ENCODE results near the gene RFX1. TPM values are rescaled to one million over a fixed set of nuclear protein-coding genes. Genes with fewer than 3 reads are reported as not detected.
"Not testable (repeated sequence)": the region's sequence is repeated elsewhere in the genome, so short reads cannot be mapped to it uniquely, and the experiment has no call there.

The RFX1 gene
- total and polyA plus RNA-seq, 2 donors from 2014 or later = 5.2 to 17.9 TPM

- intact Hi-C loops (cut with DNase I) = no loop called here
These were observed 82.7 kb downstream of the RFX1 start for GRCh38 chr19:13923194-13923987.

GRCh38 chr19:13922118-13922517 lies 84.0 kb downstream of the RFX1 start:
- H3K36me3 ChIP-seq (ENCODE audit: control insufficient read depth in 2 of 3, insufficient read depth in 3 of 3, low read length in 3 of 3) = peaks cover 3 to 21% (median 20%) of the 10 kb centered on the region in 3 donors
- not testable (repeated sequence) for FAIRE-seq

More at GRCh38 chr19:13923194-13923987, 82.7 kb downstream of the RFX1 start:
- H3K36me3 ChIP-seq (ENCODE audit: control insufficient read depth in 2 of 3, insufficient read depth in 3 of 3, low read length in 3 of 3) = peaks cover 5 to 21% (median 19%) of the 10 kb centered on the region in 3 donors
- no peaks in the 10 kb centered on the region for H3K27me3 ChIP-seq (ENCODE audit: control insufficient read depth, insufficient read depth, low read length)
- H3K4me1 ChIP-seq (ENCODE audit: control insufficient read depth in 2 of 3, insufficient read depth in 2 of 3, low read depth in 1 of 3, low read length in 3 of 3) = no peaks in the 10 kb centered on the region
- H3K4me3 ChIP-seq (ENCODE audit: low read length in 3 of 3) = no peak overlapping the region
- no peak for TF ChIP-seq CTCF (IDR thresholded peaks at IDR 0.05; ENCODE audit: borderline replicate concordance, extremely low read depth, insufficient read depth)
- no peaks in the 10 kb centered on the region for H3K9me3 ChIP-seq (ENCODE audit: control insufficient read depth in 2 of 3, insufficient read depth in 1 of 3, low read length in 3 of 3)
- DNase-seq = peak in 1 of 5 donors; percentile 74
- H3K9ac ChIP-seq (ENCODE audit: low read length in 3 of 3) = no peak overlapping the region
- no peak overlapping the region for H3K27ac ChIP-seq (ENCODE audit: low read depth in 2 of 2, low read length in 2 of 2)
- no peak for FAIRE-seq

GRCh38 chr19:13920940-13921747 lies 85.0 kb downstream of the RFX1 start:
- no peak overlapping the region for H3K27ac ChIP-seq (ENCODE audit: low read depth in 2 of 2, low read length in 2 of 2)
- H3K27me3 ChIP-seq (ENCODE audit: control insufficient read depth, insufficient read depth, low read length) = no peaks in the 10 kb centered on the region
- H3K9ac ChIP-seq (ENCODE audit: low read length in 3 of 3) = no peak overlapping the region
- DNase-seq (peak in 2 of 5 donors; percentile 27 to 51), FAIRE-seq (no peak)
- TF ChIP-seq CTCF (IDR thresholded peaks at IDR 0.05; ENCODE audit: borderline replicate concordance, extremely low read depth, insufficient read depth) = no peak
- H3K4me1 ChIP-seq (ENCODE audit: control insufficient read depth in 2 of 3, insufficient read depth in 2 of 3, low read depth in 1 of 3, low read length in 3 of 3) = no peaks in the 10 kb centered on the region
- peaks cover 3 to 17% (median 16%) of the 10 kb centered on the region in 3 donors for H3K36me3 ChIP-seq (ENCODE audit: control insufficient read depth in 2 of 3, insufficient read depth in 3 of 3, low read length in 3 of 3)
- intact Hi-C loops (cut with DNase I) = no loop called here
- no peak overlapping the region for H3K4me3 ChIP-seq (ENCODE audit: low read length in 3 of 3)
- H3K9me3 ChIP-seq (ENCODE audit: control insufficient read depth in 2 of 3, insufficient read depth in 1 of 3, low read length in 3 of 3) = no peaks in the 10 kb centered on the region

More at GRCh38 chr19:13922118-13922517, 84.0 kb downstream of the RFX1 start:
- H3K9me3 ChIP-seq (ENCODE audit: control insufficient read depth in 2 of 3, insufficient read depth in 1 of 3, low read length in 3 of 3); H3K27ac ChIP-seq (ENCODE audit: low read depth in 2 of 2, low read length in 2 of 2); DNase-seq; intact Hi-C loops (cut with DNase I); H3K4me3 ChIP-seq (ENCODE audit: low read length in 3 of 3); H3K9ac ChIP-seq (ENCODE audit: low read length in 3 of 3); H3K4me1 ChIP-seq (ENCODE audit: control insufficient read depth in 2 of 3, insufficient read depth in 2 of 3, low read depth in 1 of 3, low read length in 3 of 3); H3K27me3 ChIP-seq (ENCODE audit: control insufficient read depth, insufficient read depth, low read length): not testable (repeated sequence)

GRCh38 chr19:13920524-13920923 lies 85.6 kb downstream of the RFX1 start:
- no peak overlapping the region for H3K4me3 ChIP-seq (ENCODE audit: low read length in 3 of 3)
- no peak for FAIRE-seq

More at GRCh38 chr19:13920524-13920923, 85.6 kb downstream of the RFX1 start:
- intact Hi-C loops (cut with DNase I) = no loop called here
- H3K36me3 ChIP-seq (ENCODE audit: control insufficient read depth in 2 of 3, insufficient read depth in 3 of 3, low read length in 3 of 3) = peaks cover 2 to 17% (median 16%) of the 10 kb centered on the region in 3 donors
- no peaks in the 10 kb centered on the region for H3K9me3 ChIP-seq (ENCODE audit: control insufficient read depth in 2 of 3, insufficient read depth in 1 of 3, low read length in 3 of 3)
- no peak for TF ChIP-seq CTCF (IDR thresholded peaks at IDR 0.05; ENCODE audit: borderline replicate concordance, extremely low read depth, insufficient read depth)
- H3K27me3 ChIP-seq (ENCODE audit: control insufficient read depth, insufficient read depth, low read length) = no peaks in the 10 kb centered on the region
- DNase-seq = no peak
- no peak overlapping the region for H3K9ac ChIP-seq (ENCODE audit: low read length in 3 of 3)
- H3K4me1 ChIP-seq (ENCODE audit: control insufficient read depth in 2 of 3, insufficient read depth in 2 of 3, low read depth in 1 of 3, low read length in 3 of 3) = no peaks in the 10 kb centered on the region
- H3K27ac ChIP-seq (ENCODE audit: low read depth in 2 of 2, low read length in 2 of 2) = no peak overlapping the region
